Activated CD4-positive, alpha-beta T cell treated with anti-CD3 and anti-CD28 coated beads, Interleukin-2, amount 50 U/mL, for 4 hours (primary cell): ENCODE results near the gene PURA.
A peak's percentile ranks its signal among the peaks of the same experiment; 100 is the strongest.

ENCODE experiments used
- DNase-seq, 2 experiments: peaks; one replicate each; pipeline ENCODE4 v3.0.0-alpha.2; 2020

The PURA gene

DNA sequence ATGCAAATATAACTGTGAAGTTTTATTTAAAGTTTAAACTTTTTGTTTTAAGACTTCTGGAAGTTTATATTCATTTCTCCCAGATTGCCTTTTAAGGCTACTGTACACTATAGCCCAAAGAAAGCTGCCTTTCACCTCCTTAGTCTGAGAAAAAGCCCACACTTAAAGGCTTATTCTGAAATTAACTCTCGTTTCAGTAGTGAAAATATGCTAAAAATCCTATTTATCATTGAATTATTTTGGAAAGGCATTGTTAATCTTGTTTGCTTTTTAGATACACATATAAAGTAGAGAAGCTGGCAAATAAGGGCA is 3.3 kb upstream of the PURA start:
- no peak for DNase-seq

DNA sequence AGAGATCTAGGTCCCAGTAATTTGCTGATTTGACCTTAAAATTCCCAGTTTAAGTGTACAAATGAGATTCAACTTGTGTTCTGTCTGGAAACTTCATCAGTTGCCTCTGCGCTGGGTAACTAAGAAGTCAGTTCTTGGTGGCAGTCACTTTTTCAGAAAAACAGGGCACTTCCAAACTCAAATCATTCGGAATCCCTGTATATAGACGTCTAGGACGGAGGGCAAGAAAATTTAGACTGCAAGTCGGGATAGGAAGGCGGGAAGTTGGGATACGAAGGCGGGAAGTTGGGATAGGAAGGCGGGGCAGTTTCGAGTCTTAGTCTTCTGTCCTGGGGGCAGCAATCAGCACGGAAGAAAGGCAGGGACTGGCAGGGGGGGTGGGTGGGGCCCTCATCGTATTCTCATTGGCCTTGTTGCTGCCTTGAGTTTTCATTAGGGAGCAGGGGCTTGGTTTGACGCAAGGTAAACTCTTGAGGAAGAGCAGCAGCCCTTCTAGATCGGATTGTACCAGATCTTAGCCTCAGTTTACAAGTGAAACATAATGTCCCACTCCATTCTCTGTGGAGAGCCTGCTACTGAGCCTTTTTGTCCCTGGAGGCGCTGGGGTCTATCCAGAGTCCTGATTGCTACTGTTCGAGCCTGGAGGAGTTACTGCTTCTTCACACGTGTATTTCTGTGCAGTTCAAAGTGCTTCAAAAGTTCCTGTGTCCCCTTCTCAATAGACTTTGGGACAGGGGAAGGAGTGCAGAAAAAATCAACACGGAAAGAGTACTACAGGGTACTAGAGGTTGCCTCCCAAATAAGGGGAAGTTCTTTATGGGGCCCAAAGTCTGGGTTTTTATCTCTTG is 2.7 kb upstream of the PURA start:
- DNase-seq, result no peak

DNA sequence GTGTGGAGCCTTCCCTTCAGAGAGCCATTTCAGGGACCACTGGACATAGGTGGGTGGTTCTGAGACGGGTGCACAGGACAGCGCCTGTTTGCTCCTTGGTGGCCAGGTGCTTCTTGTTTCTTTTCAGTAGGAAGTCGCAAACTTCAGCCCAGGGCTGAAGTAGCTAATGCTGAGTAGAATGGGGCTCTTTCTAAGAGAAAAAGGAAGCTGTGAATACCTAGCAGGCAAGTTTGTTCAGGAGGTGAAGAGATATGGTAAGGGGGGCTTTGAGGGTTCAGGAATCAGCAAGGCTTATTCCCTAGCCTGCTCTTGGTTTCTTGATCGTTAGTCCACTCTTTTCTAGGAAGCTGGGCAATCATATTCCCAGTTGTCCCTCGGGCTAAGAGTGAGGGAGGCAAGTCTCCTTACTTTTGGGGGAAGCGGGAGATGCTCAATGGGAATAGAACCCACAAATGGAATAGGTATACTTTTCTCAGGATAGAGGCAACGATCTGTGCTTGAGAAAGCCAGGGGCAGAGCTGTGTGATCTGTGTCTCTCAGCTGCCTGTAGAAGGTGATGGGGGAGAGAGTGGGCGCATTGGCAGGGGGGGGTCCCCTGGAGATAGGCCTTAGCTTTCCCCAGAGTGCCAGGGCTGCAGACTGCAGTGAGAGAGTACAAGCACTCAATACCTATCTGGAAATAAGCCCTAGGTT is 1.9 kb upstream of the PURA start:
- no peak for DNase-seq

DNA sequence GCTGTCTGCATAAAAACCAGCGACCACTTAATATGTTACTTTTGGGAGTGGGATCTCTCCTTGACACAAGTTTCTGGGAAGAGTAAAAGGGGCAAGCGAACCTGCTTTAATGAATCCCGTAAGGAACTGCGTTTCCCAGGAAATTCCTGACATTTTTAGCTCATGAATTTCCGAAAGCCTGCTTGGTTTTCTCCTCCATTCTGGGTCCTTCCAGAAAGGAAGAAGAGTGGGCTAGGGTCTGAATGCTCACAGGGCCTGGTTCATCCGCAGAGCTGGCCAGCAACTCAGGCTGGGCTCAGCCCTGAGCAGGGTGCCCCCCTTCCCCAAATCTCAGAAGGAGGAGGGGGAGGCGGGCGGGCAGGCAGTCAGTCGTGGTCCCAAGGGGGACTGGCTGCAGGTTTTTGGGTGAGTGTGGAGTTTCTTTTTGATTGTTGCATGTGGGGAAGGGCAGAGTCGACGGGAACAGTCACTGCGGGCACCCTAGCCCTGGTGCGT is 1.2 kb upstream of the PURA start:
- DNase-seq, result no peak

DNA sequence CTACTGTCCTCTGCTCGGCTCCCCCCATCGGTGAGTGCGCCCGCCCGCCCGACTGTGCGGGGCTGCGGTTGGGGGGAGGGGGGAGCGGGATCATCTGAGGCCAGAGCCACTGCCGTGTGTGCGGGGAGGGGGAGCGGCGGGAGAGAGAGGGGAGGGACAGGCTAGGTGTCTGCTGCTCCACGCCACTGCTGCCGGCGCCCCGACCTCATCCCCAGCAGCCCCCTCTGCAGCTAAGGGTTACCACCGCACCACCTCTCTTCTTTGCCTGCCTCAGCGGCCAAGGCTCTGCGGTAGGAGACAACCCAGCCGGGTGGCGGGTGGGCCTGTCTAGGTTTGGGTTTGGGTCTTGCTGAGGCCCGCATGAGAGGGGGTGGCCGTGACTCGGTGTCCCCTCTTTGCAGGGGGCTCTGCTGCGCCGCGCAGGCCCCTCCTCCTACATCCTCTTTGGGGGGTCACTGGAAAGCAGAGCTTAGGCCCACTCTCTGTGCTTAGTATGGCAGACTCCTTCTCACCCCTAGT is 670 bp upstream of the PURA start:
- DNase-seq, result no peak

DNA sequence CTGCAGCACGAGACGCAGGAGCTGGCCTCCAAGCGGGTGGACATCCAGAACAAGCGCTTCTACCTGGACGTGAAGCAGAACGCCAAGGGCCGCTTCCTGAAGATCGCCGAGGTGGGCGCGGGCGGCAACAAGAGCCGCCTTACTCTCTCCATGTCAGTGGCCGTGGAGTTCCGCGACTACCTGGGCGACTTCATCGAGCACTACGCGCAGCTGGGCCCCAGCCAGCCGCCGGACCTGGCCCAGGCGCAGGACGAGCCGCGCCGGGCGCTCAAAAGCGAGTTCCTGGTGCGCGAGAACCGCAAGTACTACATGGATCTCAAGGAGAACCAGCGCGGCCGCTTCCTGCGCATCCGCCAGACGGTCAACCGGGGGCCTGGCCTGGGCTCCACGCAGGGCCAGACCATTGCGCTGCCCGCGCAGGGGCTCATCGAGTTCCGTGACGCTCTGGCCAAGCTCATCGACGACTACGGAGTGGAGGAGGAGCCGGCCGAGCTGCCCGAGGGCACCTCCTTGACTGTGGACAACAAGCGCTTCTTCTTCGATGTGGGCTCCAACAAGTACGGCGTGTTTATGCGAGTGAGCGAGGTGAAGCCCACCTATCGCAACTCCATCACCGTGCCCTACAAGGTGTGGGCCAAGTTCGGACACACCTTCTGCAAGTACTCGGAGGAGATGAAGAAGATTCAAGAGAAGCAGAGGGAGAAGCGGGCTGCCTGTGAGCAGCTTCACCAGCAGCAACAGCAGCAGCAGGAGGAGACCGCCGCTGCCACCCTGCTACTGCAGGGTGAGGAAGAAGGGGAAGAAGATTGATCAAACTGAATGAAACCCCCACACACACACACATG is 654 bp downstream of the PURA start:
- DNase-seq, result peak in 1 of 2 experiments; percentile 18

DNA sequence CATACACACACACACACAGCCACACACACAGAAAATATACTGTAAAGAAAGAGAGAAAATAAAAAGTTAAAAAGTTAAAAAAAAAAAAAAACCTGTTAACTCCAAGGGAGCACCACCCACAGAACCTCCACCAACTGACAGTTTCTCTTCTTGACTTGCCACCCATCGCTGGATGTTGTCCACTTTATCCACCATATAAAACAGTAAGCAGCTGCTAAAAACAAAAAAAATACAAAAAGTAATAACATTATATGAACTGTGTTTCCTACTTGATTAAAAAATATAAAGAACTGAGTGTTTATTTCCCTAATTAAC is 1.2 kb downstream of the PURA start:
- DNase-seq, result no peak

- DNase-seq, result no peak
These were observed 2.8 kb downstream of the PURA start for GRCh38 chr5:140116716-140117115.

DNA sequence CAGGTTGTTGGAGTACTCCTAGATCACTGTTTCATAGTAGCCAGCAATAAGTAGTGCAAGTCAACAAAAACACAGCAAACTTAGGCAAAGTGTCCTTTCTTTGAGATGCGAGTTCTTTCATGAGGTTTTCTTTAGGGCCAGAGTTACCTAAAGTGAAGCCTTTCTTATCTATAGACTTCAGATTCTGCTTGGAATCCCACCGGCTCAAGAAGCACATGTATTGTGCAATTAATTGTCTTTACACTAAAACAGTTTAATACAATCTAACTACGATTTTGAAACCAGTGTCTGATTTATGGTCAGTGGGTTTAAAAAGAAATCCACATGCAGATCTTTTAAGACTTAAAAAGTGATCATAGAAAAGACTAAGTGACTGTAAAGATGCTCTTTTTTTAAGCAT is 3.6 kb downstream of the PURA start:
- no peak for DNase-seq

GRCh38 chr5:140118302-140118936 is 4.5 kb downstream of the PURA start:
- no peak for DNase-seq

DNA sequence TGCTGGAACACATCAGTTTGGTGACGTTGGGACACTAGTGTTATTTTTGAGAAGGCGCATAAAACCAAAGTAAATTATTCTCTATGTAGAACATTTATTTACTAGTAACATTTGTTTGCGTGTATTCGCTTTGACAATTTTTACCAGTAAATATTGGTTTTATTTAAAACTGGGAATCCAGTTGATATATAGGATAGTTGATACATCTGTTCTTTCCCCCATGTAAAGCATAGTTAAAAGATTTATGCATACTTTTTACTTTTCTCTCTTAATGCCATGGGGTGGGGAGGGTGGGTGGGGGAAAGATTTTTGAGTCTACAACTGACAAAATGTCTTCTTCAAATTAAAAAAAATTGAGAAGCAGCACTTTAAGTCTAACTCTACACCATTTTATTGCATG is 11.7 kb downstream of the PURA start, which contains the start of gene IGIP:
TSS of gene IGIP (plus strand) at position 301 of the 400 bp plus-strand sequence. CDS start 2,540 bp downstream, outside the sequence.
- DNase-seq, result no peak

- no peak for DNase-seq
These were observed 12.6 kb downstream of the PURA start for GRCh38 chr5:140126315-140127012.

- DNase-seq, result no peak
These were observed 14.5 kb downstream of the PURA start for GRCh38 chr5:140128376-140128775.

- DNase-seq, result no peak
These were observed 17.2 kb downstream of the PURA start for GRCh38 chr5:140130949-140131733.

DNA sequence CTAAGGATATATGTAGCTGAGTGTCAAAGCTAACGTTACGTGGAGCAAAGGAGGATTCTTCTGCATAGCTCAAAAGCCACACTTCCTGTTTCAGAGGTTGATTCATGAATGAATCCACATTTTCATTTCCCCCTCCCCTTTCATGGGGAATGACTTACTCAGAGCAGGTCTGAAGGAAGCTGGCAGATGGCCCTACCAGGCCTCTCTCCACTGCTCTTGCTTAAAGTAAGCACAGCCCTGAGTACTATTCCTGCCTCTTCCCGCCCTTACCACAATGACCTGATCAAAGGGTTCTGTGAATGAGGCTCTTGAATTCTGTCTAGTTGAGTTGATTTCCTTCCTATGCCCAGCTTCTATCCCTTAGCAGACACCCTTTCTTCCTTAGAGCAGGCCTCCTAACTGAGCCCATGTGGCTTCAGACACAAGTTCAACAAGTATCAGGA is 18.1 kb downstream of the PURA start:
- DNase-seq, result no peak

- no peak for DNase-seq
These were observed 19.7 kb downstream of the PURA start for GRCh38 chr5:140133514-140134167.

DNA sequence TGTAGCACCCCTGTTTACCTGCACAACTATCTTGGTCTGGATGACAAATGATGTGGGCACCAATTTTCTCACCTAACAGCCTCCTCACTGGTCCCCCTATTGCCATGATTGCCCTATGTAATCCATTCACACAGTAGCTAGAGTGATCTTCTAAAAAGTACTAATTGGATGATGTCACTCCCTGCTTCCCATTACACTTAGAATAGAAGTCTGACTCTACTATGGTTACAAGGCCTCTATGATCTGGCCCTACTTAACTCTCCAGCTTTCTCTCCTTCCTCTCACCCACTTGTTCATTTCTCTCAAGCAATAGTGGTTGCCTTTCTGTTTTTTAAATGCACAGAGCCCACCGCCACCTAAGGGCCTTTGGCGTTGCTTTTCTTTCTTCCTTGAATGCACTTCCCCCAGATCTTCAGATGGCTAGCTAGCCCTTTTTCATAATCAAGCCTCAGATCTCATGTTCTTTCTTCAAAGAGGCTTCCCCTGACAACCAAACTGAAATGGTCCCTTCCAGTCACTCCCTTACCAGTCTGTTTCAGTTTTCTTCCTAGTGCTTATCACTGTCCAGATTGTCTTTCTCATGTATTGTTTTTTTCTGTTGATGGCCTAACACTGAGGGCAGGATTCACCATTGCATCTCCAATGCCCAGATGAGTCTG is 20.5 kb downstream of the PURA start:
- DNase-seq, result no peak

- DNase-seq, result no peak
These were observed 21.2 kb downstream of the PURA start for GRCh38 chr5:140135127-140135526.

DNA sequence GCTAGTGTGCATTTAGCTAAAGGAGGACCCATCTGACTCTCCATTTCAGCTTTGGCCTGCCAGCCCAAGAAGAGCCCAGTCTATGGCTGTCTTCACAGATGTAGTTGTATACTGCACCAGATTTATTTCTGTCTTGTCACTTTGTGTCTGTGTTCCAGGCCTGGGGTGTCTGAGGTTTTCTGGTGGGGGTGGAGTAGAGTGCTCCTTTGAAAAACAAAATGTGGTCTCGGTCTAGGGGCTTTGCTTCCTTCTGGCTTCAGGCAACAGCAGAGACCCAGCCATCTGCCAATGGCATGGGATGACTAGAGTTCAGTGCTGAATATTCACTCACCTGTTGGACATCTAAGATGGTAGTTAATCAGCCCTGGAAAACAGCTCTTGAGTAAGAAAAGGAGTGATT is 22.7 kb downstream of the PURA start:
- DNase-seq, result no peak

DNA sequence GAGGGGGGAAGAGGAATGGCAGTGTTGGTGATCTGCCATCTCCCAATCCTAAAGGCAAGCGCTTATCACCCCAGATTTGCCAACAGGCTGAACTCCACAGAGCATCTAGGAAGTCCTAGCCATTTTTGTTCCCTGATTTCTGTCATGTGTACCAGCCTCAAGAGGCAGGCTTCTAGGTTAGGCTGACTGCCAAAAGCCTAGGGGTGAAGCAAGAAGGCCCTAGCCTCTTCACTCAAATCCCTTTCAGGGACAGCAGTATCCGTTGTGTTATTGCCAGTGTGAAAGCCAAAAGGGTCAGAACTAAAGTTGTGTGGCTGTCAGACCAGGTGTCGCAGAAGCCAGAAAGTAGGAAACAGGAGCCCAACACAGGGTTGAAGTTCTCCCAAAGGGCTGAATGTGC is 26.5 kb downstream of the PURA start:
- no peak for DNase-seq
